GM10266 (cell line): ENCODE data around the gene IFNA5.

Source experiments
- DNase-seq: peaks from one replicate; pipeline ENCODE4 v3.0.0; 2012; ENCODE audit errors: extremely low spot score
- CTCF ChIP-seq: IDR thresholded peaks from 2 replicates; pipeline ENCODE4 v1.5.1; 2012; ENCODE audit warnings: mild to moderate bottlenecking, low read depth; ENCODE audit not compliant: control insufficient read depth, insufficient read depth; ENCODE audit errors: missing control alignments

IFNA5 gene

GRCh38 chr9:21305213-21305612, at the start of gene IFNA5:
IFNA5 (minus strand) TSS chr9:21305313; CDS start chr9:21305256, 57 bp downstream.
- DNase-seq, result no peak
- TF ChIP-seq CTCF, result no peak

GRCh38 chr9:21350787-21351186, 45.7 kb upstream of the IFNA5 start, which contains the start of gene IFNA6:
IFNA6 (minus strand) TSS chr9:21350887; CDS start chr9:21350887, 0 bp downstream.
- no peak for TF ChIP-seq CTCF
- DNase-seq, result no peak

GRCh38 chr9:21348430-21348970, 43.4 kb upstream of the IFNA5 start:
- no peak for TF ChIP-seq CTCF
- no peak for DNase-seq

GRCh38 chr9:21340735-21341134, 35.6 kb upstream of the IFNA5 start:
- no peak for TF ChIP-seq CTCF
- no peak for DNase-seq

- TF ChIP-seq CTCF, result no peak
- DNase-seq, result no peak
Observed at GRCh38 chr9:21336457-21336856, 31.3 kb upstream of the IFNA5 start.

GRCh38 chr9:21334701-21335632, 29.9 kb upstream of the IFNA5 start, which contains the start of gene KLHL9:
KLHL9 (minus strand) TSS chr9:21335404; CDS start chr9:21334859, 545 bp downstream.
- peak; percentile 87 for DNase-seq

More at GRCh38 chr9:21334701-21335632, 29.9 kb upstream of the IFNA5 start, which contains the start of gene KLHL9:
- TF ChIP-seq CTCF, result no peak
